OCI-LY7 (cell line): Measurements from ENCODE around the gene HMCES. TPM values are rescaled to one million over a fixed set of nuclear protein-coding genes. Genes with fewer than 3 reads are reported as not detected.
A peak's percentile ranks its signal among the peaks of the same experiment; 100 is the strongest.

Experiments used
- BruUV-seq: library from RNA; stranded (reverse); fragments of 400-500 nt; replicated peaks from 2 replicates; lab custom pipeline; 2021; lab: Mats Ljungman, UMichigan
- CTCF ChIA-PET: fragments of 300-600 bp; sonication (Branson Sonifier 250); formaldehyde crosslinking; loops from one replicate; lab custom pipeline; 2022; ENCODE audit warnings: antibody characterized with exemption; ENCODE audit not compliant: unreplicated experiment; lab: Charles Lee
- POLR2A ChIA-PET: fragments of 300-600 bp; sonication (Branson Sonifier 250); formaldehyde crosslinking; loops from one replicate; lab custom pipeline; 2022; ENCODE audit warnings: antibody characterized with exemption; lab: Charles Lee
- DNase-seq: peaks from one replicate; pipeline ENCODE4 v3.0.0-alpha.2; 2015; ENCODE audit warnings: low spot score
- H2AFZ ChIP-seq: fragments of 200-600 bp; sonication (generic), shearing (Covaris generic); 2 replicates; pipeline ENCODE4 v1.6.1; 2014; ENCODE audit warnings: mild to moderate bottlenecking, antibody characterized with exemption, low read length, moderate library complexity
- H3K27ac ChIP-seq: fragments of 200-600 bp; sonication (generic); 2 replicates; pipeline ENCODE4 v1.5.1; 2014; ENCODE audit warnings: mixed run types, low read depth, mild to moderate bottlenecking, moderate library complexity, low read length, inconsistent platforms; ENCODE audit not compliant: poor library complexity, severe bottlenecking
- H3K36me3 ChIP-seq: fragments of 200-600 bp; sonication (generic); 2 replicates; pipeline ENCODE4 v1.6.1; 2014; ENCODE audit warnings: mild to moderate bottlenecking, antibody characterized with exemption, low read length, moderate library complexity, mixed read lengths; ENCODE audit not compliant: insufficient read depth
- H3K4me1 ChIP-seq: fragments of 200-600 bp; sonication (generic); 2 replicates; pipeline ENCODE4 v1.5.1; 2014; ENCODE audit warnings: mild to moderate bottlenecking, low read length; ENCODE audit not compliant: insufficient read depth, poor library complexity, severe bottlenecking
- H3K4me2 ChIP-seq: fragments of 200-600 bp; sonication (generic); 2 replicates; pipeline ENCODE4 v1.6.1; 2014; ENCODE audit warnings: mild to moderate bottlenecking, low read length
- H3K4me3 ChIP-seq: fragments of 200-600 bp; sonication (generic); 2 replicates; pipeline ENCODE4 v1.5.1; 2014; ENCODE audit warnings: mild to moderate bottlenecking, low read depth, low read length; ENCODE audit not compliant: poor library complexity, severe bottlenecking
- H3K79me2 ChIP-seq: fragments of 200-600 bp; sonication (generic); 2 replicates; pipeline ENCODE4 v1.6.1; 2016; ENCODE audit warnings: low read depth, mild to moderate bottlenecking, low read length, moderate library complexity, mixed read lengths; ENCODE audit not compliant: insufficient read depth
- H3K9me2 ChIP-seq: fragments of 200-600 bp; sonication (generic); 2 replicates; pipeline ENCODE4 v1.6.1; 2016; ENCODE audit warnings: mild to moderate bottlenecking, low read length, mixed read lengths; ENCODE audit not compliant: insufficient read depth
- H3K9me3 ChIP-seq: fragments of 200-600 bp; sonication (generic); 2 replicates; pipeline ENCODE4 v1.6.1; 2014; ENCODE audit warnings: mild to moderate bottlenecking, mixed run types, low read length, mixed read lengths
- H4K20me1 ChIP-seq: fragments of 200-600 bp; sonication (generic); 2 replicates; pipeline ENCODE4 v1.6.1; 2014; ENCODE audit warnings: mild to moderate bottlenecking, antibody characterized with exemption, low read length, moderate library complexity, mixed read lengths; ENCODE audit not compliant: insufficient read depth
- CTCF ChIP-seq: fragments of 200-600 bp; sonication (generic); conservative IDR thresholded peaks from 2 replicates; pipeline ENCODE4 v1.5.1; 2014; ENCODE audit warnings: mild to moderate bottlenecking, antibody characterized with exemption, low read length, moderate library complexity, mixed read lengths
- EZH2phosphoT487 ChIP-seq: fragments of 200-600 bp; sonication (generic); IDR thresholded peaks from 2 replicates; pipeline ENCODE4 v1.6.1; 2018; ENCODE audit warnings: low read depth, borderline replicate concordance, mild to moderate bottlenecking, mixed run types, antibody characterized with exemption, low read length, moderate library complexity, mixed read lengths
- intact Hi-C: fragments of 100-400 bp; cut with micrococcal nuclease; formaldehyde crosslinking; loops from one replicate; pipeline ENCODE4 v1.10.0; 2022; ENCODE audit not compliant: unreplicated experiment
- total RNA-seq, 2 experiments: library from RNA; depleted of rRNA in 1 of 2; stranded (reverse); fragments of >200 nt in 1 of 2; shearing (Covaris generic) in 1 of 2; gene quantifications; 2 replicates each; pipeline ENCODE4 v1.2.3, GENCODE V29; 2014 to 2022

HMCES gene
- total RNA-seq, 2 experiments from 2014 or later, result 90.6 to 287 TPM

DNA sequence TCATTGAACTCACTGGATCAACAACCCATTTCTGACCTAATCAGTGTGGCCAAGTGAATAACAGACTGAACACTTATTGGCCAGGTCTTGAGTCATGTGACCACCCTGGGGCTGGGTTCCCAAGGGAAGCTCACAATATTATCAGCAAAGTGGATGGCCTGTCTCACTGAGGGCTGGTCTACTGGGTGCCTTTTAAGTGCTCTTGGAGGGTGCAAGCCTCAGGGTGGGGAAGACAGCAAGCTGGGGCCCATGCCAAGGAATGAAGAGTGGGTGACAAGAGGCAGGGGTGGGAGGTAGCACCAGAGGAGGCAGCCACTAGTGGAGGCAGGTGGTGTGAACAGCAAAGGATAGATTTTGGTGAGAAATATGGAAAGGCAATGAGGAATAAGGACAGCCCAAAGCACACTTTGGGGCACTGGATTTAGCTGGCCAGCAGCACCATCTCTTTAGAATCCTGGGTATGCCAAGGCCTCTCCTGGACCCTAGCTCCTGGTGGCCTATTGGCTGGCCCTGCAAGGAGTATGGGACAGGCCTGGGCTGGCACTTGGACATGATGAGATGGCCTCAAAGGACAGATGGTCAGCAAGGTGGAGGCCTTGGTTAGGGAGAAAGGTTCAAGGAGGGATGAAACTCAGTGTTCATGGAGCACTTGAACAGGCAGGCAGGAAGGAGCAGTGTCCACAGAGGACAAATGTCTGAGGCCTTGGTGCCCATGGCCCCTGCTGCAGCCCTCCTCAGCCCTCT is 34.2 kb downstream of the HMCES start:
- H3K36me3 ChIP-seq, result peaks cover 12% of the 10 kb centered on the region; the same call in 1 of the 2 replicates
- BruUV-seq, result no TSS peak
- no peak overlapping the region for H3K4me2 ChIP-seq
- no peaks in the 10 kb centered on the region for H4K20me1 ChIP-seq
- H2AFZ ChIP-seq, result no peak overlapping the region
- intact Hi-C loops, result loop anchor here (10.0 kb wide), 1 partner anchor 338 kb away; no protein-coding TSS in a partner anchor
- DNase-seq, result peak; percentile 28
- no peak overlapping the region for H3K4me3 ChIP-seq
- H3K79me2 ChIP-seq, result peaks cover 11% of the 10 kb centered on the region; the same call in 1 of the 2 replicates
- peaks cover 36% of the 10 kb centered on the region for H3K4me1 ChIP-seq
- no peaks in the 10 kb centered on the region for H3K9me3 ChIP-seq
- TF ChIP-seq CTCF (no peak), EZH2phosphoT487 (no peak)
- POLR2A ChIA-PET, result interaction anchor here (0.5 to 2.0 kb wide), 5 partner anchors 10 to 114 kb away, joined by 3 to 11 read pairs (median 3); no protein-coding TSS in a partner anchor
- H3K9me2 ChIP-seq, result no peaks in the 10 kb centered on the region
- CTCF ChIA-PET, result interaction anchor here (0.6 kb wide), 1 partner anchor 343 kb away, joined by 3 read pairs; no protein-coding TSS in a partner anchor
- H3K27ac ChIP-seq, result no peak overlapping the region

- peak overlapping the region; percentile 87 for H3K4me2 ChIP-seq
- H4K20me1 ChIP-seq, result no peaks in the 10 kb centered on the region
- no peak overlapping the region for H3K4me3 ChIP-seq
- DNase-seq, result no peak
- TF ChIP-seq CTCF (no peak), EZH2phosphoT487 (no peak)
- ChIA-PET CTCF (no interaction called here), POLR2A (interaction anchor here (1.3 to 2.0 kb wide), 3 partner anchors 29 to 37 kb away, joined by 3 to 11 read pairs (median 3); no protein-coding TSS in a partner anchor)
- H3K9me3 ChIP-seq, result no peaks in the 10 kb centered on the region
- no peaks in the 10 kb centered on the region for H3K9me2 ChIP-seq
- BruUV-seq, result no TSS peak
- H3K4me1 ChIP-seq, result peaks cover 40% of the 10 kb centered on the region
- intact Hi-C loops, result loop anchor here (10.0 kb wide), 1 partner anchor 339 kb away; no protein-coding TSS in a partner anchor
- H2AFZ ChIP-seq, result no peak overlapping the region
- H3K27ac ChIP-seq, result peak overlapping the region; percentile 73
- peaks cover 10% of the 10 kb centered on the region; the same call in 1 of the 2 replicates for H3K36me3 ChIP-seq
- peaks cover 11% of the 10 kb centered on the region; the same call in 1 of the 2 replicates for H3K79me2 ChIP-seq
These were observed 34.7 kb downstream of the HMCES start for GRCh38 chr3:129313415-129313664.
